ENCODE measurements around the gene SLC46A1.

SLC46A1 gene

GRCh38 chr17:28396635-28397239 lies 9.3 kb downstream of the SLC46A1 start:
- no peak overlapping the region for H3K4me3 Mint-ChIP-seq
- H3K27me3 Mint-ChIP-seq (ENCODE audit: low read depth) = no peaks in the 10 kb centered on the region
- no peaks in the 10 kb centered on the region for H3K9me3 Mint-ChIP-seq
- no peak overlapping the region for H3K27ac Mint-ChIP-seq
- no peaks in the 10 kb centered on the region for H3K4me1 Mint-ChIP-seq (ENCODE audit: low read depth)
- peaks cover 11% of the 10 kb centered on the region for H3K36me3 Mint-ChIP-seq (ENCODE audit: low read depth)

- Mint-ChIP-seq H3K4me3 (no peak overlapping the region), H3K4me1 (ENCODE audit: low read depth) (no peaks in the 10 kb centered on the region), H3K27me3 (ENCODE audit: low read depth) (no peaks in the 10 kb centered on the region), H3K27ac (no peak overlapping the region), H3K36me3 (ENCODE audit: low read depth) (peaks cover 15% of the 10 kb centered on the region), H3K9me3 (no peaks in the 10 kb centered on the region)
Observed at GRCh38 chr17:28395968-28396367, 10.0 kb downstream of the SLC46A1 start.

GRCh38 chr17:28395426-28395825 lies 10.6 kb downstream of the SLC46A1 start:
- Mint-ChIP-seq H3K4me1 (ENCODE audit: low read depth) (no peaks in the 10 kb centered on the region), H3K9me3 (no peaks in the 10 kb centered on the region), H3K4me3 (no peak overlapping the region), H3K27me3 (ENCODE audit: low read depth) (no peaks in the 10 kb centered on the region), H3K27ac (no peak overlapping the region), H3K36me3 (ENCODE audit: low read depth) (peaks cover 18% of the 10 kb centered on the region)

GRCh38 chr17:28394337-28395116 lies 11.5 kb downstream of the SLC46A1 start:
- Mint-ChIP-seq H3K36me3 (ENCODE audit: low read depth) (peaks cover 24% of the 10 kb centered on the region), H3K27ac (no peak overlapping the region), H3K4me1 (ENCODE audit: low read depth) (no peaks in the 10 kb centered on the region), H3K9me3 (no peaks in the 10 kb centered on the region), H3K27me3 (ENCODE audit: low read depth) (no peaks in the 10 kb centered on the region), H3K4me3 (no peak overlapping the region)

GRCh38 chr17:28392491-28392890 lies 13.5 kb downstream of the SLC46A1 start:
- H3K27ac Mint-ChIP-seq = no peak overlapping the region
- H3K4me3 Mint-ChIP-seq = no peak overlapping the region
- no peaks in the 10 kb centered on the region for H3K4me1 Mint-ChIP-seq (ENCODE audit: low read depth)
- H3K9me3 Mint-ChIP-seq = no peaks in the 10 kb centered on the region
- H3K36me3 Mint-ChIP-seq (ENCODE audit: low read depth) = peaks cover 26% of the 10 kb centered on the region
- H3K27me3 Mint-ChIP-seq (ENCODE audit: low read depth) = no peaks in the 10 kb centered on the region

GRCh38 chr17:28391401-28391800 lies 14.6 kb downstream of the SLC46A1 start:
- H3K4me1 Mint-ChIP-seq (ENCODE audit: low read depth) = no peaks in the 10 kb centered on the region
- H3K27ac Mint-ChIP-seq = no peak overlapping the region
- peaks cover 27% of the 10 kb centered on the region for H3K36me3 Mint-ChIP-seq (ENCODE audit: low read depth)
- no peaks in the 10 kb centered on the region for H3K9me3 Mint-ChIP-seq
- no peak overlapping the region for H3K4me3 Mint-ChIP-seq
- no peaks in the 10 kb centered on the region for H3K27me3 Mint-ChIP-seq (ENCODE audit: low read depth)

DNA sequence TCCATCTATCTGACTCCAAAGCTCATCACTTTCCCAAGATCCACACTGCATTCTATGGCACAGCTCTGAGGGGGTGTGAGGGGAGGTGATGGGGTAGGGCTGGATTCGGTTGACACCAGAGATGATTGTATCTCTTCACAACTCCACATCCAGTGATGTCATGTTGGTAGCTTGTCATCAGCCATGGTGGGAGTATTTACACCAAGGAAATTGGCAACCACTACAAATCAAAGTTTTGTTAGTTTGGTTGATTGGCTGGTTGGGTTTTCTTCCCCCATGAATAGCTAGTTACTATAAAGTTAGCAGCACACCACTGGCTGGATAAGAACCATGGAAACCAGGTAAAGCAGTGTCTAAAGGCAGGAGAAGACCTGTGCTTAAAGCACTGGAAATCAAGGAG lies 15.0 kb downstream of the SLC46A1 start:
- Mint-ChIP-seq H3K36me3 (ENCODE audit: low read depth) (peaks cover 27% of the 10 kb centered on the region), H3K27ac (no peak overlapping the region), H3K27me3 (ENCODE audit: low read depth) (no peaks in the 10 kb centered on the region), H3K9me3 (no peaks in the 10 kb centered on the region), H3K4me1 (ENCODE audit: low read depth) (peaks cover 1% of the 10 kb centered on the region), H3K4me3 (no peak overlapping the region)

GRCh38 chr17:28390563-28390962 lies 15.4 kb downstream of the SLC46A1 start:
- Mint-ChIP-seq H3K27me3 (ENCODE audit: low read depth) (no peaks in the 10 kb centered on the region), H3K36me3 (ENCODE audit: low read depth) (peaks cover 27% of the 10 kb centered on the region), H3K27ac (no peak overlapping the region), H3K4me1 (ENCODE audit: low read depth) (peaks cover 1% of the 10 kb centered on the region), H3K4me3 (no peak overlapping the region), H3K9me3 (no peaks in the 10 kb centered on the region)

DNA sequence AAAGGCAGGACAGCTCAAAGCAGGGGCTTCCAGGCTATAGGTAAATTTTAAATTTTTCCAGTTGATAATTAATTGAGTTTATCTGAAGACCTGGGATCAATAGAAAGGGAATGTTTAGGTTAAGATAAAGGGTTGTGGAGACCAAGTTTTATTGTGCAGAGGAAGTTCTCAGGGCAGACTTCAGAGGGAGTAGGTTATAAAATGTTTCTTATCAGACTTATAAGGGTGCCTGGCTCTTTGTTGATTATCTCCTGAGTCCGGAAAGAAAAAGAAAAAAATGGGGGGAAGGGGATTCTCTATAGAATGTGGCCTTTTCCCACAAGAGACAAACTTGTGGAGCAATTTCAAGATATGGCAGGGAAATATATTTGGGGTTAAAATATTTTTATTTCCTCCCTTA lies 15.9 kb downstream of the SLC46A1 start:
- Mint-ChIP-seq H3K4me3 (no peak overlapping the region), H3K27me3 (ENCODE audit: low read depth) (no peaks in the 10 kb centered on the region), H3K27ac (no peak overlapping the region), H3K4me1 (ENCODE audit: low read depth) (peaks cover 5% of the 10 kb centered on the region), H3K9me3 (no peaks in the 10 kb centered on the region), H3K36me3 (ENCODE audit: low read depth) (peaks cover 27% of the 10 kb centered on the region)

DNA sequence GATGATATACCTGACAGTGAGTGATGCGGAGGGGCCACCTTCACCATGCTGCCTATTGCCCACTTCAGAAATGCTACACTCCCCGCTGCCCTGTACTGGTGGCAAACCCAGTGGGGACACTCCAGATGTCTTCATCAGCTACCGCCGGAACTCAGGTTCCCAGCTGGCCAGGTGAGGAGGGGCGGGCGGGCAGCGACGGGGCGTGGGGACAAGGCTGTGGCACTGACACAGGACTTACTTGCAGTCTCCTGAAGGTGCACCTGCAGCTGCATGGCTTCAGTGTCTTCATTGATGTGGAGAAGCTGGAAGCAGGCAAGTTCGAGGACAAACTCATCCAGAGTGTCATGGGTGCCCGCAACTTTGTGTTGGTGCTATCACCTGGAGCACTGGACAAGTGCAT lies 17.9 kb downstream of the SLC46A1 start:
- H3K9me3 Mint-ChIP-seq = no peaks in the 10 kb centered on the region

GRCh38 chr17:28386391-28386790 lies 19.6 kb downstream of the SLC46A1 start:
- Mint-ChIP-seq H3K9me3 (no peaks in the 10 kb centered on the region), H3K4me1 (ENCODE audit: low read depth) (peaks cover 15% of the 10 kb centered on the region), H3K27ac (no peak overlapping the region), H3K36me3 (ENCODE audit: low read depth) (peaks cover 24% of the 10 kb centered on the region), H3K4me3 (no peak overlapping the region), H3K27me3 (ENCODE audit: low read depth) (peaks cover 6% of the 10 kb centered on the region)

More for the DNA sequence above, 17.9 kb downstream of the SLC46A1 start:
- Mint-ChIP-seq H3K27ac (no peak overlapping the region), H3K36me3 (ENCODE audit: low read depth) (peaks cover 20% of the 10 kb centered on the region), H3K4me1 (ENCODE audit: low read depth) (peaks cover 11% of the 10 kb centered on the region), H3K27me3 (ENCODE audit: low read depth) (no peaks in the 10 kb centered on the region), H3K4me3 (no peak overlapping the region)

DNA sequence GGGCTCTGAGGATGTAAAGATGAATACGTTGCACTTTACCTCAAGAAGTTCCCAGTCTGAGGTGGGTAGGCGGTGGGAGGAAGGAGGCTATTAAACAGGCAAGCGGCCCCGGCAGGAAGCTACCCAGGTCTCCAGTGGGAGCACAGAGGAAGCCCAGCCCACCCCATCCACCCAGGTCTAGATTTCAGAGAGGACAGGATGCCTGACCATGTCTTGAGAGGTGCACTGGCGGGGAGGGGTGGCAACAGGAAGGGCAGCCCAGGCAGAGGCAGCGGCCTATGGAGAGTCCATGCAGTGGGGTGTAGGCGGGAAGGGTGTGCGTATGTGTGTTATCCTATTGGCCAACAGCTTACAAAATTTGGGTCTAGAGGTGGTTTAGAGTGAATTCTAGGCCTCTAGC lies 20.6 kb downstream of the SLC46A1 start:
- Mint-ChIP-seq H3K4me3 (peak overlapping the region; percentile 84), H3K4me1 (ENCODE audit: low read depth) (peaks cover 19% of the 10 kb centered on the region), H3K27ac (peak overlapping the region; percentile 74), H3K27me3 (ENCODE audit: low read depth) (peaks cover 14% of the 10 kb centered on the region), H3K9me3 (no peaks in the 10 kb centered on the region), H3K36me3 (ENCODE audit: low read depth) (peaks cover 19% of the 10 kb centered on the region)

GRCh38 chr17:28385037-28385400 lies 21.0 kb downstream of the SLC46A1 start:
- H3K27ac Mint-ChIP-seq = peak overlapping the region; percentile 80
- H3K36me3 Mint-ChIP-seq (ENCODE audit: low read depth) = peaks cover 19% of the 10 kb centered on the region
- H3K27me3 Mint-ChIP-seq (ENCODE audit: low read depth) = peaks cover 17% of the 10 kb centered on the region
- H3K9me3 Mint-ChIP-seq = no peaks in the 10 kb centered on the region
- H3K4me3 Mint-ChIP-seq = peak overlapping the region; percentile 84
- peaks cover 22% of the 10 kb centered on the region for H3K4me1 Mint-ChIP-seq (ENCODE audit: low read depth)

DNA sequence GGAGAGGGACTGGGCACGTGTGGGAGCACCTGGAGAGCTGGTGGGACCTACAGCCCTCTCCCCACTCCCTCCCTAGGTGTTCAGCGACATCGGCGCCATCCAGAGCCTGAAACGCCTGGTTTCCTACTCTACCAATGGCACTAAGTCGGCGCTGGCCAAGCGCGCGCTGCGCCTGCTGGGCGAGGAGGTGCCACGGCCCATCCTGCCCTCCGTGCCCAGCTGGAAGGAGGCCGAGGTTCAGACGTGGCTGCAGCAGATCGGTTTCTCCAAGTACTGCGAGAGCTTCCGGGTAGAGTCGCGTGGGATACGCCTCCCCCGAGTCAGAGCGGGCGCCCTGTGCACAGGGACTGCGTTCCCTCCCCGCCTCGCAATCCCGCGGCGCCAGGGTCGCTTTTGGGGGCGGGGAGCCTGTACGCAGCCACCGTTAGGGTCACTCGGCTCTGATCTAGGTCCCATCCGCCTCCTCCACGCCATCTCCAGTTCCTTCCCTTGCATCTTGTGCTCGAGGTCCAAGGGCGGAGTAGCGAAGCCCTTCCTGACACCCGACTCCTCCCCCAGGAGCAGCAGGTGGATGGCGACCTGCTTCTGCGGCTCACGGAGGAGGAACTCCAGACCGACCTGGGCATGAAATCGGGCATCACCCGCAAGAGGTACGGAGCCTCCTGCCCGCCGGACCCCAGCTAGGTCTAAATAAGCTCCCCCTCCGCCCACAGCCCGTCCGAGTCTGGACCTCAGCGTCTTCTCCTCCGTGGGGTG lies 21.6 kb downstream of the SLC46A1 start:
- H3K4me3 Mint-ChIP-seq = peak overlapping the region; percentile 84
- peaks cover 22% of the 10 kb centered on the region for H3K4me1 Mint-ChIP-seq (ENCODE audit: low read depth)
- peak overlapping the region; percentile 80 for H3K27ac Mint-ChIP-seq
- no peaks in the 10 kb centered on the region for H3K9me3 Mint-ChIP-seq
- peaks cover 18% of the 10 kb centered on the region for H3K27me3 Mint-ChIP-seq (ENCODE audit: low read depth)
- peaks cover 15% of the 10 kb centered on the region for H3K36me3 Mint-ChIP-seq (ENCODE audit: low read depth)

Data from T-helper 1 cell treated with Interleukin-12 subunit alpha and Interleukin-12 subunit beta and Interleukin-4 antibody, amounts not matched to agents 30 μg/mL and 1 μg/mL, for 36 hours (primary cell).